Endothelial cell of umbilical vein (primary cell): ENCODE measurements around the gene SAP30L. TPM values are rescaled to one million over a fixed set of nuclear protein-coding genes. Genes with fewer than 3 reads are reported as not detected.

Experiments
- BruUV-seq: library from RNA; stranded (reverse); fragments of 400-500 nt; replicated peaks from 2 replicates; lab custom pipeline; 2021; lab: Mats Ljungman, UMichigan
- CTCF ChIA-PET: fragments of 300-600, 350-600 bp; sonication (Branson Sonifier 250); formaldehyde crosslinking; loops from one replicate; lab custom pipeline; 2021; ENCODE audit warnings: antibody characterized with exemption, inconsistent platforms; lab: Charles Lee
- POLR2A ChIA-PET: fragments of 300-600, 350-600 bp; sonication (Branson Sonifier 250); formaldehyde crosslinking; loops from one replicate; lab custom pipeline; 2021; ENCODE audit warnings: antibody characterized with exemption, inconsistent platforms; lab: Charles Lee
- DNase-seq: peaks from one replicate; pipeline ENCODE4 v3.0.0-alpha.2; 2011; ENCODE audit warnings: low read depth, low spot score
- FAIRE-seq: peaks from 2 replicates; lab custom pipeline; 2011; peaks lifted over from hg19 to GRCh38; lab: Jason Lieb, UNC
- H2AFZ ChIP-seq: 2 replicates; pipeline ENCODE4 v1.6.0; 2012; ENCODE audit warnings: low read depth, low read length, control low read depth, inconsistent platforms
- H3K27ac ChIP-seq: 2 replicates; pipeline ENCODE4 v1.5.1; 2011; ENCODE audit warnings: low read depth, mild to moderate bottlenecking, control low read depth, low read length, moderate library complexity; ENCODE audit not compliant: insufficient read depth
- H3K27me3 ChIP-seq, 2 experiments: 2 replicates each; pipeline versions ENCODE4 v1.6.0 to v1.6.1; 2011; ENCODE audit warnings: low read length in 2 of 2, mixed read lengths in 1 of 2; ENCODE audit not compliant: control insufficient read depth in 2 of 2, insufficient read depth in 2 of 2
- H3K36me3 ChIP-seq, 2 experiments: 2 replicates in 1 of 2; 3 replicates in 1 of 2; pipeline ENCODE4 v1.5.1; 2011; ENCODE audit warnings: low read length in 2 of 2, mild to moderate bottlenecking in 1 of 2, moderate library complexity in 1 of 2; ENCODE audit not compliant: control insufficient read depth in 2 of 2, insufficient read depth in 2 of 2; ENCODE audit errors: extremely low read depth in 1 of 2
- H3K4me1 ChIP-seq: 3 replicates; pipeline ENCODE4 v1.5.1; 2011; ENCODE audit warnings: mild to moderate bottlenecking, low read length; ENCODE audit not compliant: control insufficient read depth, insufficient read depth; ENCODE audit errors: extremely low read depth
- H3K4me2 ChIP-seq: 2 replicates; pipeline ENCODE4 v1.6.1; 2011; ENCODE audit warnings: low read length, control low read depth, mixed read lengths; ENCODE audit not compliant: insufficient read depth
- H3K4me3 ChIP-seq, 3 experiments: fragments of 200-600 bp in 1 of 3; sonication (generic), shearing (Covaris generic) in 1 of 3; replicated peaks in 1 of 3; 2 replicates each; pipeline ENCODE4 v1.5.1; 2011 to 2016; ENCODE audit warnings: control low read depth in 3 of 3, low read length in 3 of 3, mild to moderate bottlenecking in 2 of 3, inconsistent platforms in 1 of 3, low read depth in 1 of 3, moderate library complexity in 1 of 3; ENCODE audit not compliant: insufficient read depth in 1 of 3
- H3K79me2 ChIP-seq: 2 replicates; pipeline ENCODE4 v1.6.0; 2012; ENCODE audit warnings: low read length, inconsistent platforms; ENCODE audit not compliant: control insufficient read depth, insufficient read depth
- H3K9ac ChIP-seq: replicated peaks from 2 replicates; pipeline ENCODE3; 2011; ENCODE audit warnings: low read length, control low read depth; ENCODE audit not compliant: insufficient read depth; ENCODE audit errors: extremely low read depth
- H3K9me1 ChIP-seq: replicated peaks from 3 replicates; pipeline ENCODE4 v1.6.0; 2011; ENCODE audit warnings: mild to moderate bottlenecking, low read length; ENCODE audit not compliant: control insufficient read depth, insufficient read depth; ENCODE audit errors: extremely low read depth
- H3K9me3 ChIP-seq: replicated peaks from 2 replicates; pipeline ENCODE4 v1.5.1; 2012; ENCODE audit warnings: low read length, inconsistent platforms; ENCODE audit not compliant: control insufficient read depth, insufficient read depth
- H4K20me1 ChIP-seq: replicated peaks from 2 replicates; pipeline ENCODE3; 2011; ENCODE audit warnings: mild to moderate bottlenecking, low read length; ENCODE audit not compliant: control insufficient read depth, insufficient read depth; ENCODE audit errors: extremely low read depth
- EZH2 ChIP-seq: IDR thresholded peaks from 2 replicates; pipeline ENCODE4 v1.6.1; 2012; ENCODE audit warnings: borderline replicate concordance, low read depth, mild to moderate bottlenecking, moderate library complexity, low read length, inconsistent platforms; ENCODE audit not compliant: severe bottlenecking
- FOS ChIP-seq: IDR thresholded peaks from 2 replicates; pipeline ENCODE4 v1.6.1; 2011; ENCODE audit warnings: mild to moderate bottlenecking, low read length, moderate library complexity, borderline replicate concordance; ENCODE audit not compliant: insufficient read depth
- GATA2 ChIP-seq: IDR thresholded peaks from 2 replicates; pipeline ENCODE4 v1.7.0; 2011; ENCODE audit warnings: low read depth, mild to moderate bottlenecking, moderate library complexity, mixed read lengths, low read length; ENCODE audit not compliant: insufficient read length, insufficient read depth
- JUN ChIP-seq: IDR thresholded peaks from 2 replicates; pipeline ENCODE4 v1.6.1; 2011; ENCODE audit warnings: borderline replicate concordance, low read depth; ENCODE audit not compliant: insufficient read length, insufficient read depth
- MYC ChIP-seq: IDR thresholded peaks from one replicate; pipeline ENCODE4 v1.6.1; 2011; ENCODE audit warnings: mild to moderate bottlenecking, low read depth, low read length
- POLR2A ChIP-seq: IDR thresholded peaks from 2 replicates; pipeline ENCODE4 v1.6.1; 2012; ENCODE audit warnings: low read depth, mild to moderate bottlenecking, control low read depth, low read length
- POLR2AphosphoS5 ChIP-seq: IDR thresholded peaks from 2 replicates; pipeline ENCODE4 v1.6.1; 2012; ENCODE audit warnings: low read depth, mild to moderate bottlenecking, control low read depth, low read length, moderate library complexity; ENCODE audit not compliant: insufficient read depth
- dilution Hi-C: fragments of 300-500 bp; cut with MboI; formaldehyde crosslinking; loops from one replicate; pipeline ENCODE4 v1.15.0; 2019; ENCODE audit warnings: low sequenced_read_pairs; ENCODE audit not compliant: extremely low pct_ligation_motif_present
- intact Hi-C: fragments of 100-400 bp; cut with micrococcal nuclease; formaldehyde crosslinking; loops from one replicate; pipeline ENCODE4 v1.10.0; 2022
- polyA plus RNA-seq, 4 experiments: library from polyadenylated mRNA; depleted of rRNA in 3 of 4; stranded (reverse) in 3 of 4; unstranded in 1 of 4; fragments of >200 nt; gene quantifications; 2 replicates each; pipeline versions ENCODE4 v1.2.1 to v1.2.3, GENCODE V29; 2011 to 2012; ENCODE audit warnings: missing spikeins in 1 of 4
- total RNA-seq: library from RNA; stranded (reverse); gene quantifications from 2 replicates; pipeline ENCODE4 v1.2.3, GENCODE V29; 2021
- TF ChIP-seq, protein P1 (sequence below): IDR thresholded peaks from 2 replicates; pipeline ENCODE4 v1.6.1; 2011; ENCODE audit not compliant: insufficient read depth, insufficient read length
- TF ChIP-seq, protein P2 (sequence below), 2 donors: IDR thresholded peaks; 1 replicate in 1 of 2; 2 replicates in 1 of 2; pipeline ENCODE4 v1.5.1; 2011; ENCODE audit warnings: low read length in 2 of 2, mild to moderate bottlenecking in 2 of 2, moderate library complexity in 2 of 2, control low read depth in 1 of 2, inconsistent platforms in 1 of 2, low read depth in 1 of 2; ENCODE audit not compliant: insufficient read depth in 1 of 2; ENCODE audit errors: extremely low read depth in 1 of 2

SAP30L gene
- total and polyA plus RNA-seq, 2 donors (not counting 3 experiments of a cell fraction or from before 2014, with no cell fraction given) = 18.1 to 37.8 TPM

DNA sequence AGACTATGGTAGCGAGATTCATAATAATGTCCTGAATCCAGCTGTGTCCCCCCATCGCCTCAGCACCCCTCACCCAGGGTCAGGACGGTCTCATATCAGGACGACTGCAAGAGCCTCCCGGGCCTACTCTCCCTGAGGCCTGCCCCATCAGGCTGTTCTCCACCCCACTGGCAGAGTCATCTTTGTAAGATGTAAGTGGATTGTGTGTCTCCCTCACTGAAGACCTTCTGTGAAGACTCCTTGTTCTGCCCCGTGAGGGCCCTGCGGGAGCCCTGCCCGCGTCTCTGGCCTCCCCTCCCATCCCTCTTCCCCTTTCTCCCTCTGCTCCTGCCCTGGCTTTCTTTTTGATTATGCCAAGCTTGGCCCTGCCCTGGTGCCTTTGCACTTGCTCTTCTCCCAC is 43.9 kb upstream of the SAP30L start:
- Histone ChIP-seq H3K4me3 (no peak overlapping the region), H3K27ac (no peak overlapping the region), H3K9me1 (no peaks in the 10 kb centered on the region), H3K36me3 (no peaks in the 10 kb centered on the region), H3K9me3 (no peaks in the 10 kb centered on the region), H3K4me1 (peaks cover 10% of the 10 kb centered on the region), H3K4me2 (no peak overlapping the region), H2AFZ (no peak overlapping the region), H3K79me2 (no peaks in the 10 kb centered on the region), H3K27me3 (no peaks in the 10 kb centered on the region), H4K20me1 (no peaks in the 10 kb centered on the region), H3K9ac (no peak overlapping the region)
- ChIA-PET POLR2A (no interaction called here), CTCF (interaction anchor here (4.4 to 4.5 kb wide), 2 partner anchors 210 to 331 kb away, joined by 100 to 175 read pairs; partner anchors contain the start of gene GALNT10)
- dilution Hi-C loops (no loop called here), intact Hi-C loops (no loop called here)
- no peak for DNase-seq
- no peak for TF ChIP-seq EZH2
- no peak for TF ChIP-seq MYC
- TF ChIP-seq JUN = no peak
- no peak for TF ChIP-seq GATA2
- TF ChIP-seq, protein P1, sequence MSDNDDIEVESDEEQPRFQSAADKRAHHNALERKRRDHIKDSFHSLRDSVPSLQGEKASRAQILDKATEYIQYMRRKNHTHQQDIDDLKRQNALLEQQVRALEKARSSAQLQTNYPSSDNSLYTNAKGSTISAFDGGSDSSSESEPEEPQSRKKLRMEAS = no peak
- no peak for TF ChIP-seq POLR2A
- TF ChIP-seq FOS = no peak
- TF ChIP-seq, protein P2, sequence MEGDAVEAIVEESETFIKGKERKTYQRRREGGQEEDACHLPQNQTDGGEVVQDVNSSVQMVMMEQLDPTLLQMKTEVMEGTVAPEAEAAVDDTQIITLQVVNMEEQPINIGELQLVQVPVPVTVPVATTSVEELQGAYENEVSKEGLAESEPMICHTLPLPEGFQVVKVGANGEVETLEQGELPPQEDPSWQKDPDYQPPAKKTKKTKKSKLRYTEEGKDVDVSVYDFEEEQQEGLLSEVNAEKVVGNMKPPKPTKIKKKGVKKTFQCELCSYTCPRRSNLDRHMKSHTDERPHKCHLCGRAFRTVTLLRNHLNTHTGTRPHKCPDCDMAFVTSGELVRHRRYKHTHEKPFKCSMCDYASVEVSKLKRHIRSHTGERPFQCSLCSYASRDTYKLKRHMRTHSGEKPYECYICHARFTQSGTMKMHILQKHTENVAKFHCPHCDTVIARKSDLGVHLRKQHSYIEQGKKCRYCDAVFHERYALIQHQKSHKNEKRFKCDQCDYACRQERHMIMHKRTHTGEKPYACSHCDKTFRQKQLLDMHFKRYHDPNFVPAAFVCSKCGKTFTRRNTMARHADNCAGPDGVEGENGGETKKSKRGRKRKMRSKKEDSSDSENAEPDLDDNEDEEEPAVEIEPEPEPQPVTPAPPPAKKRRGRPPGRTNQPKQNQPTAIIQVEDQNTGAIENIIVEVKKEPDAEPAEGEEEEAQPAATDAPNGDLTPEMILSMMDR (IDR thresholded peaks at IDR 0.05; ENCODE audit: extremely low read depth in 1 of 2, insufficient read depth in 1 of 2, low read depth in 1 of 2, low read length in 2 of 2) = no peak
- TF ChIP-seq POLR2AphosphoS5 = no peak
- BruUV-seq = no TSS peak
- FAIRE-seq = no peak
